Muscle of arm (tissue), 12 donors: ENCODE data around the gene INSIG2. TPM values are rescaled to one million over a fixed set of nuclear protein-coding genes. Genes with fewer than 3 reads are reported as not detected.

Experiments
- DNase-seq: peaks from one replicate; pipeline ENCODE4 v3.0.0-alpha.2; 2013
- polyA plus RNA-seq, 12 donors: library from polyadenylated mRNA; unstranded; fragments of 120-200 nt; gene quantifications; one replicate each; pipeline ENCODE4 v1.2.1, GENCODE V29; 2013; ENCODE audit not compliant: insufficient read length in 12 of 12

Gene INSIG2
- polyA plus RNA-seq, 12 donors, result 15.5 to 34.0 (median 21.7) TPM; not detected in 1

DNA sequence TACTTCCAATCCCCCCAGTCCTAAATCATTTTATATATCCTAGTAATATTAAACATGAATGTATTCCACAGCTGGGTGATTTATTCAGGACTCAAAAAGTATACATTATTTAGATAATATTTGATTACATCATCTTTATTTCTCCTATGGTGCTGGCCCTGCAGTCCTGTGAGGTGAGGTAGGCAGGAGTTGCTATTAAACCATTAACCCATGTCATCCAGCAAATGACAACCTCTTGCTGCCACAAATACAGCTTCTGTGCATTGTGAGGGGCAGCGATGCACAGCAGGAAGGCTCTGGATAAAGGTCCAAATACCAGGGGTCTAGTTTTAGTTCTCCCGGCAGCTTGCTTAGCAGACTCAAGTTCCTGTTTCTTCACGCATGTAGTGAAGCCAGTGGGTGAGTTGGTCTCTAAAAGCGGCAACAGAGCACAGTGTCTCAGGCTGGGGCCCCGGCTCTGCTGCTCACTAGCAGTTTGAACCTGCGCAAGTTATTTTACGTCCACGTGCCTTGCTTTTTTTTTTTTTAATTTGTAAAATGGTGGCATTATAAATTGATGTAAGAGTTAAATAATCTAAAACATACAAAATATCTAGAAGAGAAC is 36.1 kb downstream of the INSIG2 start:
- peak; percentile 13 for DNase-seq

GRCh38 chr2:118127250-118127649 is 39.0 kb downstream of the INSIG2 start:
- no peak for DNase-seq

- no peak for DNase-seq
These were observed 40.6 kb downstream of the INSIG2 start for GRCh38 chr2:118128826-118129225.

DNA sequence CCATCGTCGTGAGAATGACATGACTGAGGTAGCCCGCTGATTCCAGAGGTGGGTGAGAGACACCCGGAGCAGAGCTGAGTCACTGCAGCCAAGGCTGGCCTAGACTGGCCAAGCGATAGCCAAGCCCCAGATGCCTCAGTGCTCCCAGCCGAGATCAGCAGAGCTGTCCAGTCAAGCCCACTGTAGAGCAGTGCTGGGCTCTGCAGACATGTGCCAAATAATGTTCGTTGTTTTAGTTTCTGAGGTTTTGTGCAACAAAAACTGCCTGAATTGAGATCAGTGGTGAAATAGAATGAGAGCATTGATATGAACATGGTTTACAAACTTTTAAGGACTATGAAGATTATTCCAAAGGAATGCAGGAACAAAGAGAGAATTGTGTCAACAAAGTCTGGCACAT is 42.1 kb downstream of the INSIG2 start:
- DNase-seq, result no peak

DNA sequence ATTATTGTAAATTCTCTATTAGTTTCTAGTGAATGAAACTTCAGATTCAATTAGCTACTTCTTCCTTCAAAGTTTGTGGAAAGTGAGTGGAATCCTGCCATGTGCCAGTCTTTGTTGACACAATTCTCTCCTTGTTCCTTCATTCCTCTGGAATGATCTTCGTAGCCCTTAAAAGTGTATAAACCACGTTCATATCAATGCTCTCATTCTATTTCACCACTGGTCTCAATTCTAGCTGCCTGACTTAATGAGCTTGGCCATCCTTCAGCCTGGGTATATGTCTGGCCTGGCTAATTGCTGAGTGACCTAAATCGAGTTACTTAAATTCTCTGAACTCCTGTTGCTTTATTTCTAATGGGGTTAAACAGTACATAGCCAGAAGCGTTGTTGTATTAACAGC is 43.5 kb downstream of the INSIG2 start:
- DNase-seq, result no peak

GRCh38 chr2:118133916-118134315 is 45.6 kb downstream of the INSIG2 start:
- no peak for DNase-seq

DNA sequence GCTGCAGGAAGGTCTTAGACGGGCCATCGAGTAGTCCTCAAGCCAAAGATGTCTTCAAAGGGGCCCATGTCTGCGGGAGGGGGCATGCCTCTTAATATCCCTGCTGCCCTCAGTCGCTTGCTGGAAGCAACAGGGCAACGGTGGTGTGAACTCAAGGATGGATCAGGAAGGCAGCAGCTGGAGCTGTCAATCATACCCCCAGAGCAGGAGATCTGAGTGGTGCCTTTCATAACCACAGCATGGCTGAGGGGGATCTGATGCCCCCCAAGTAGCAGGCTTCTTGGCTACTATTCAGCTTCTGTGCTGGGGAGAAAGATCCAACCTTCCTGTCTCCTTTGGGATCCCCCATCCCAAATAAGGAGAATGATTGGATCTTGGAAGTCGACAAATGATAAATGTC is 46.4 kb downstream of the INSIG2 start:
- no peak for DNase-seq

GRCh38 chr2:118145207-118145606 is 56.9 kb downstream of the INSIG2 start:
- no peak for DNase-seq

DNA sequence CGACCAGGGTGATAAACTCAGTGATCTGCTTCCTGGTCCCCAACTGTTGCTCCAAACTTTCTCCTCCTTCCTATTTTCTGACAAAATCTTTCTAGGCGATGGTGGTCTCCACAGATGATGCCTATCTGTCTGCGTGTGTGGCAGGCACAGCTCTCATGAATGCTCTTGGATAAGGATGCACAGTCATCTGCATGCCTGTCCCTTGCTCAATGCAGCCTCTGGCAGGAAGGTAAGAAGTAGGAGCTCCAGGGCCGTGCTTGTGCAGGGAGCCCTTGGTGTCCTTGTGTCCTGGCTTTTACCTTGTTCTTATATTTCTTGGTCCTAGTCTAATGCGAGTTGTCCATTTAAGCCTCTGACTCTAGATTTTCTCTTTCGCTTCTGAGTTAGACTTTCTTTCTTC is 57.5 kb downstream of the INSIG2 start:
- DNase-seq, result no peak

- DNase-seq, result no peak
These were observed 58.3 kb downstream of the INSIG2 start for GRCh38 chr2:118146315-118147283.

DNA sequence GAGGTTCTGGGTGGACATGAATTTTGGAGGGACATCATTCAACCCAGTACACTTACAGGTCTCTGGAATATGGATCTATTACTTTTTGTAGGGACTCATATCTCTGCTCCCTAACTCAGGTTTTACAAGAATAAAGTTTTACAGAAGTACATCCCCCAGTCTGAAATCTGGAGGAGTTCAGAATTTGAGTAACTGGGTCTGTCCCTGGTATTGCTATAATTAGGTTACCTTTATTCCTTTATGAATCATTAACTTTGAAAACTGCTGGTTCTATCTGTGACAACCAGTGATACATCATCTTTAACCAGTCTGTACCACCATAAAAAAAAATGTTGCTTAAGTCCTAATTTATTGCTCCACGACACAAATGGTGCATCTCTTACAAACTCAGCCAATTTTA is 59.9 kb downstream of the INSIG2 start:
- no peak for DNase-seq

GRCh38 chr2:118148809-118149208 is 60.5 kb downstream of the INSIG2 start:
- DNase-seq, result peak; percentile 32

GRCh38 chr2:118150294-118150693 is 62.0 kb downstream of the INSIG2 start:
- DNase-seq, result no peak

GRCh38 chr2:118151831-118152230 is 63.6 kb downstream of the INSIG2 start:
- DNase-seq, result no peak

GRCh38 chr2:118153433-118153832 is 65.2 kb downstream of the INSIG2 start:
- no peak for DNase-seq

DNA sequence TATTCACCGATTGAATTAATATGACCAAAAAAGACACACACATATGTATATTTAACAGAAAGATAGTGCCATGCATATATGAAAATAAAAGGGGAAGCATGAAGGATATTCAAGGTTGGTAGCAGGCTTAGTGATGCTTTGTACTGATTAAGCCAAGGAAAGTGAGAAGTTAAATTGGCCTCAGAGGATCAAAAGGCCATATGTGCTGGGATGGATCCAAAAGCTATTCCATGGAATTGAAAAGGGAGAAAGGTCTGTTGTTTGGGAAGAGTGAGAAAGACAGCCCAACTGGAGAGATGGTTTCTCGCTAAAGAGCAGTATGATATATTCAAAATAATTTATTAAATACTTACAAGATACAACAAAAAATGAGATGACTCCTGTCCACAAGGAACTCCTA is 65.9 kb downstream of the INSIG2 start:
- no peak for DNase-seq

Other genes with a start within 250 kb of the INSIG2 start
- 10 to 100 TPM in 11 of 12 donors, not detected in 1; 20.2 to 52.1 (median 31.1) TPM for gene CCDC93, start 74.4 kb upstream of the INSIG2 start, polyA plus RNA-seq